Heart left ventricle (tissue), 13 donors: Measurements from ENCODE around the gene KCNK15.

Experiments
- CTCF ChIP-seq, 12 donors: fragments of 200-600 bp; sonication (generic) in 4 of 12; IDR thresholded peaks; one replicate each; pipeline versions ENCODE4 v1.5.0 to v1.8.0; 2018 to 2022; ENCODE audit warnings: antibody characterized with exemption in 12 of 12, mild to moderate bottlenecking in 5 of 12
- POLR2A ChIP-seq, 2 donors: fragments of 450-650 bp; IDR thresholded peaks; one replicate each; pipeline ENCODE4 v1.6.1; 2017; ENCODE audit warnings: antibody characterized with exemption in 2 of 2, mild to moderate bottlenecking in 2 of 2, moderate library complexity in 2 of 2
- donor health status: ischemic (EF 13 %, LVEDD 7.1; RV severe dilation, severe dysfunction).
- donor health status: DM: no; HTN: yes; CAD: no.
- donor health status: DM: no; HTN: no; CAD: no.
- donor health status: ischemic (EF 25% LVEDD 6.9; RV normal size, moderate dysfunction).
- donor health status: ischemic (EF 25% LVEDD 5.7; RV mildly dilated, moderate dysfunction).
- donor health status: ischemic (EF 35%, LVEDD 5.7; RV mildly dilated, moderate dysfunction).
- donor health status: nonischemic (EF 11% LVEDD 7.7; RV severe dilation, severe dysfunction).
- donor health status: DM: yes; HTN: yes; CAD: no.
- donor health status: PGD.
- donor health status: ischemic (EF 29% LVEDD 5.4; RV normal size, mild dysfunction).
- donor health status: nonischemic (EF 23%, LVEDD 6.1; RV moderate dilation, normal function).

GRCh38 chr20:44738813-44739477 lies 6.7 kb upstream of the KCNK15 start:
- TF ChIP-seq CTCF (IDR thresholded peaks at IDR 0.05) (no peak), POLR2A (IDR thresholded peaks at IDR 0.05) (no peak)
